RWPE2 (cell line): ENCODE measurements around the gene IL31RA.

Experiments used
- ATAC-seq: fragments of 200-7000 bp; cut with Tn5 transposase; 3 replicates; pipeline ENCODE4 v1.9.1; 2021; ENCODE audit warnings: low read depth
- DNase-seq: peaks from one replicate; pipeline ENCODE4 v3.0.0-alpha.2; 2020; ENCODE audit warnings: low spot score
- H3K27ac ChIP-seq: fragments of 450-650 bp; 2 replicates; pipeline ENCODE4 v1.5.1; 2017; ENCODE audit warnings: mild to moderate bottlenecking; ENCODE audit not compliant: poor library complexity, severe bottlenecking
- H3K27me3 ChIP-seq: fragments of 250-450 bp; sonication (Bioruptor Pico); 2 replicates; pipeline ENCODE4 v1.5.1; 2021; ENCODE audit warnings: mild to moderate bottlenecking, moderate library complexity; ENCODE audit not compliant: insufficient read depth, poor library complexity, severe bottlenecking
- H3K36me3 ChIP-seq: fragments of 250-450 bp; sonication (Bioruptor Pico); 2 replicates; pipeline ENCODE4 v1.5.1; 2020; ENCODE audit warnings: low read depth, mild to moderate bottlenecking, moderate library complexity
- H3K4me1 ChIP-seq: fragments of 250-450 bp; sonication (Bioruptor Pico); 2 replicates; pipeline ENCODE4 v1.5.1; 2021; ENCODE audit warnings: mild to moderate bottlenecking, moderate library complexity; ENCODE audit not compliant: insufficient read depth, poor library complexity, severe bottlenecking
- H3K4me3 ChIP-seq: fragments of 250-450 bp; sonication (Bioruptor Pico); 2 replicates; pipeline ENCODE4 v1.5.1; 2021; ENCODE audit warnings: mild to moderate bottlenecking, moderate library complexity; ENCODE audit not compliant: severe bottlenecking
- H3K9me3 ChIP-seq: fragments of 250-450 bp; sonication (Bioruptor Pico); 2 replicates; pipeline ENCODE4 v1.5.1; 2021; ENCODE audit warnings: mild to moderate bottlenecking, moderate library complexity; ENCODE audit not compliant: severe bottlenecking
- TF ChIP-seq, protein P1 (sequence below): fragments of 450-650 bp; IDR thresholded peaks from one replicate; pipeline ENCODE4 v1.5.1; 2017; ENCODE audit warnings: mild to moderate bottlenecking, moderate library complexity; ENCODE audit not compliant: poor library complexity, severe bottlenecking

IL31RA gene

GRCh38 chr5:55858104-55858503 is 6.9 kb downstream of the IL31RA start:
- Histone ChIP-seq H3K27ac (no peak overlapping the region), H3K4me1 (peaks cover 14% of the 10 kb centered on the region), H3K4me3 (no peak overlapping the region), H3K36me3 (peaks cover 4% of the 10 kb centered on the region; the same call in 1 of the 2 replicates), H3K9me3 (no peaks in the 10 kb centered on the region), H3K27me3 (no peaks in the 10 kb centered on the region)
- TF ChIP-seq, protein P1, sequence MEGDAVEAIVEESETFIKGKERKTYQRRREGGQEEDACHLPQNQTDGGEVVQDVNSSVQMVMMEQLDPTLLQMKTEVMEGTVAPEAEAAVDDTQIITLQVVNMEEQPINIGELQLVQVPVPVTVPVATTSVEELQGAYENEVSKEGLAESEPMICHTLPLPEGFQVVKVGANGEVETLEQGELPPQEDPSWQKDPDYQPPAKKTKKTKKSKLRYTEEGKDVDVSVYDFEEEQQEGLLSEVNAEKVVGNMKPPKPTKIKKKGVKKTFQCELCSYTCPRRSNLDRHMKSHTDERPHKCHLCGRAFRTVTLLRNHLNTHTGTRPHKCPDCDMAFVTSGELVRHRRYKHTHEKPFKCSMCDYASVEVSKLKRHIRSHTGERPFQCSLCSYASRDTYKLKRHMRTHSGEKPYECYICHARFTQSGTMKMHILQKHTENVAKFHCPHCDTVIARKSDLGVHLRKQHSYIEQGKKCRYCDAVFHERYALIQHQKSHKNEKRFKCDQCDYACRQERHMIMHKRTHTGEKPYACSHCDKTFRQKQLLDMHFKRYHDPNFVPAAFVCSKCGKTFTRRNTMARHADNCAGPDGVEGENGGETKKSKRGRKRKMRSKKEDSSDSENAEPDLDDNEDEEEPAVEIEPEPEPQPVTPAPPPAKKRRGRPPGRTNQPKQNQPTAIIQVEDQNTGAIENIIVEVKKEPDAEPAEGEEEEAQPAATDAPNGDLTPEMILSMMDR, result no peak
- DNase-seq (no peak), ATAC-seq (no peak)

DNA sequence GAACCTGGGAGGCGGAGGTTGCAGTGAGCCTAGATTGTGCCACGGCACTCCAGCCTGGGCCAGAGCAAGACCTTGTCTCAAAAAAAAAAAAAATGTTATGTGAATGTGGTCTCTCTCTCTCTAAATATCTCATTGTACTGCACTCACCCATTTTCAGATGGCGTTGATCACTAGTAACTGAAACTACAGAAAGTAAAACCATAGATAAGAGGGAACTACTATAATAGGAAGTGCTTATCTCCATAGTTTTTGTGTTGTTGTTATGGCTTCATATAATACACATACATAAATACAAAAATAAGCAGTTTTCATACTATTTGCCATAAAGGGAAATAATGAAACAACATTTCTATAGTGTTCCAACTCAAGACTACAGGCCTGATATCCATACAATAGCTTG is 9.1 kb downstream of the IL31RA start:
- no peak for DNase-seq
- TF ChIP-seq, protein P1, result no peak
- Histone ChIP-seq H3K27ac (no peak overlapping the region), H3K4me1 (peaks cover 2% of the 10 kb centered on the region), H3K27me3 (no peaks in the 10 kb centered on the region), H3K4me3 (no peak overlapping the region), H3K9me3 (no peaks in the 10 kb centered on the region), H3K36me3 (peaks cover 4% of the 10 kb centered on the region; the same call in 1 of the 2 replicates)
- ATAC-seq, result no peak

DNA sequence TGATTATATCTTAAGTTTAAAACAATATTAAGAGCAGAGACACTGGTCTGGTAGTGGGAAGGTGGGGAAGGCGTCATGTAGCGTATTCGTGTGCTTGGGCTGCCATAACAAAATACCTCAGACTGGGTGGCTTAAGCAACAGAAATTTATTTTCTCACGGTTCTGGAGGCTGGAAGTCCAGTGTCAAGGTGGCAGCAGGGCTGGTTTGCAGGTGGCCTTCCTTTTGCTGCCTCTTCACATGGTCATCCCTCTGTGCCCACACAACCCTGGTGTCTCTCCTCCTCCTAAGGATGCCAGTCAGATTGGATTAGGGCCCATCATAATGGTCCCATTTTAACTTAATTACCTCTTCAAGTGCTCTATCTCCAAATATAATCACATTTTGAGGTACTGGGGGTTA is 9.6 kb downstream of the IL31RA start:
- Histone ChIP-seq H3K36me3 (peaks cover 4% of the 10 kb centered on the region; the same call in 1 of the 2 replicates), H3K27me3 (no peaks in the 10 kb centered on the region), H3K4me3 (no peak overlapping the region), H3K9me3 (no peaks in the 10 kb centered on the region), H3K27ac (no peak overlapping the region), H3K4me1 (peaks cover 2% of the 10 kb centered on the region)
- DNase-seq, result no peak
- no peak for ATAC-seq
- TF ChIP-seq, protein P1, result no peak

DNA sequence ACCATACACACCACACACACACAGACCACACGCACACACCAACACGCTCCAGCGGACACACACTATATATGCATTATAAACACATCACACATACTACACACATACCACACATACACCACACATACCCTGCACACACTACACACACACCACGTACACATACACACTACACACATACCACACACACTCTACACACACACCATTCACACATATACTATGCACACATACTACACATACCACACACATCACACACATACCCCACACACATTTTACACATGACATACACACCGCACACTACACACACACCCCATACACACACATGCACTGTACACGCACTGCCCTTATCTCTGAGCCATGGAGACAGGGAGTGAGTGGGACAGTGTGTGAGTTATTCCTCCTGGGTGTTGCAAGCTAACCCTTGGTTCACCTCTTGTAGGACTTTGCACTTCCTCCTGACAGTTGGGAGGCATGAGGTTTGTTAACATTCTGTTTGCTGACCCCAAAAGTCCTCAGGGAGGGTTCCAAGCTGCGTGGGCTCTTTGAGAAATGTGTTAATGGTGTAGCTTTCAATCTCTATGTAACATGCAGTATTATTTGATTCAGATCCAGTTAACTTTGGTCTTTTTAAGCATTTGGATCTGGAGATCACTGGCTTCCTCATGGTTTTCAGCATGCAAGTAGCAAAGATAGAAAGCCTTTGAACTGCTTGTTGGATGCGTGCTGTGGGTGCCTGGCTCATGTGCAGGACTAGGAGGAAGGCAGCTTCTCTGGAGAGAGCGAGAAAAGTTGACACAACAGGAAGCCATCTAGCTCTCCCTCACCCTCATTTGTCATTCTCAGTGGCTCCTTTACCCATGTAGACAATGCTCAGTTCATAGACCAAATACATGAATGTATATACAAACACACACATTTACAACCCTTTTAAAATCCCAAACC is 13.7 kb downstream of the IL31RA start:
- DNase-seq (no peak), ATAC-seq (no peak)
- Histone ChIP-seq H3K4me1 (peaks cover 22% of the 10 kb centered on the region), H3K4me3 (no peak overlapping the region), H3K27me3 (no peaks in the 10 kb centered on the region), H3K36me3 (peaks cover 2% of the 10 kb centered on the region; the same call in 1 of the 2 replicates), H3K9me3 (no peaks in the 10 kb centered on the region), H3K27ac (no peak overlapping the region)
- TF ChIP-seq, protein P1, result no peak

- no peaks in the 10 kb centered on the region for H3K9me3 ChIP-seq
- no peak overlapping the region for H3K27ac ChIP-seq
- no peaks in the 10 kb centered on the region for H3K27me3 ChIP-seq
- H3K4me3 ChIP-seq, result no peak overlapping the region
- no peak for DNase-seq
- H3K36me3 ChIP-seq, result no peaks in the 10 kb centered on the region
- peaks cover 22% of the 10 kb centered on the region for H3K4me1 ChIP-seq
- ATAC-seq, result no peak
- TF ChIP-seq, protein P1, result no peak
These were observed 14.7 kb downstream of the IL31RA start for GRCh38 chr5:55865831-55866230.
